Measurements from ENCODE around the gene CIT.

The CIT gene

DNA sequence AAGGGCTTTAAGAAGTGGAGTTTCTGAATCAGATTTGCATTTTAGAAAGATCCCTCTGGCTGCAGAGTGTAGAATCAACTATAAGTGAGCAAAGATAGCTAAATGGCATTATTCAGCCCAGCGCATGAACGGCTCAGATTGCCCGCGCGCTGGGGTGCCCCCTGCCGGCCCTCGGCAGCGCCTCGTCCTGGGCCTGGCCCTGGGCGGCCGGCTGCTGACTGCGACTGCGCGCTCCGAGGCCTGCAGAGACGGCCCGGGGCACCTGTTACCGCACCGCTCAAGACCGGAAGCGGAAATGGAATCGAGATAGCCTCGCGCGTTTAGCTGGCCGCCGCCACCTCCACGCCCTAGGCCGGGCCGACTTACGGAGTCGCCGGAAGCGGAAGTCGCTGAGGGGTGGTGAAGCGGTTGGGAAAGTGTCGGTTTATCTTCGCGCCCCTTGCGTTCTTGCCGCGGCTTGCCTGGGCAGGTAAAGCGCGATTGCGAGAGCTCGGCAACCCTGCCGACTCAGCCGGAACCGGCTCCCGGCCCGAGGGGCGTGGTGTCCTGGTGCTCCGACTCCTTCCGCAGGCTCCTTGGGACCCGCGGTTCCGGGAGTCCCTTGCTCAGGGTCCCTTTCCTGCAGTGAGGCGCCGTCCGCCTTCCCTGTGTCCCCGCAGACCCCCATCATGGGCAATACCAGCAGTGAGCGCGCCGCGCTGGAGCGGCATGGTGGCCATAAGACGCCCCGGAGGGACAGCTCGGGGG lies 209.4 kb downstream of the CIT start, which contains the start of gene PRKAB1:
TSS of gene PRKAB1 (plus strand) at position 557 of the 747 bp plus-strand sequence. CDS start at position 669, 112 bp downstream.
- Histone ChIP-seq H2AFZ (ENCODE audit: low read length) (peak within 1 kb of the TSS; percentile 95), H3K4me2 (ENCODE audit: low read depth, low read length, poor library complexity, severe bottlenecking) (peak within 1 kb of the TSS; percentile 96), H3K27me3 (ENCODE audit: insufficient read depth, low read length, poor library complexity, severe bottlenecking) (peaks cover 5% of the 10 kb centered on the region), H3K9me2 (replicated peaks; ENCODE audit: low read depth, low read length) (no peaks in the 10 kb centered on the region), H3F3A (ENCODE audit: low read depth) (peaks cover 6% of the 10 kb centered on the region; the same call in 1 of the 2 replicates), H4K20me1 (ENCODE audit: insufficient read depth, low read length, poor library complexity, severe bottlenecking) (peaks cover 20% of the 10 kb centered on the region), H3K4me3 (ENCODE audit: low read length, poor library complexity, severe bottlenecking) (peak within 1 kb of the TSS; percentile 97), H3K36me3 (ENCODE audit: insufficient read depth, low read length) (peaks cover 13% of the 10 kb centered on the region; the same call in 1 of the 2 replicates), H3K4me1 (ENCODE audit: insufficient read depth, low read length, poor library complexity, severe bottlenecking) (peaks cover 63% of the 10 kb centered on the region), H3K79me2 (ENCODE audit: insufficient read depth, low read length) (peaks cover 56% of the 10 kb centered on the region), H3K9me3 (ENCODE audit: insufficient read depth, low read depth, low read length) (no peaks in the 10 kb centered on the region), H3K9ac (ENCODE audit: low read depth, low read length, poor library complexity, severe bottlenecking) (peak within 1 kb of the TSS; percentile 100)
- TF ChIP-seq, protein P1, sequence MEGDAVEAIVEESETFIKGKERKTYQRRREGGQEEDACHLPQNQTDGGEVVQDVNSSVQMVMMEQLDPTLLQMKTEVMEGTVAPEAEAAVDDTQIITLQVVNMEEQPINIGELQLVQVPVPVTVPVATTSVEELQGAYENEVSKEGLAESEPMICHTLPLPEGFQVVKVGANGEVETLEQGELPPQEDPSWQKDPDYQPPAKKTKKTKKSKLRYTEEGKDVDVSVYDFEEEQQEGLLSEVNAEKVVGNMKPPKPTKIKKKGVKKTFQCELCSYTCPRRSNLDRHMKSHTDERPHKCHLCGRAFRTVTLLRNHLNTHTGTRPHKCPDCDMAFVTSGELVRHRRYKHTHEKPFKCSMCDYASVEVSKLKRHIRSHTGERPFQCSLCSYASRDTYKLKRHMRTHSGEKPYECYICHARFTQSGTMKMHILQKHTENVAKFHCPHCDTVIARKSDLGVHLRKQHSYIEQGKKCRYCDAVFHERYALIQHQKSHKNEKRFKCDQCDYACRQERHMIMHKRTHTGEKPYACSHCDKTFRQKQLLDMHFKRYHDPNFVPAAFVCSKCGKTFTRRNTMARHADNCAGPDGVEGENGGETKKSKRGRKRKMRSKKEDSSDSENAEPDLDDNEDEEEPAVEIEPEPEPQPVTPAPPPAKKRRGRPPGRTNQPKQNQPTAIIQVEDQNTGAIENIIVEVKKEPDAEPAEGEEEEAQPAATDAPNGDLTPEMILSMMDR (conservative IDR thresholded peaks at IDR 0.05; ENCODE audit: low read length): peak; percentile 82
- TF ChIP-seq EZH2phosphoT487 (IDR thresholded peaks at IDR 0.05; ENCODE audit: borderline replicate concordance): no peak

DNA sequence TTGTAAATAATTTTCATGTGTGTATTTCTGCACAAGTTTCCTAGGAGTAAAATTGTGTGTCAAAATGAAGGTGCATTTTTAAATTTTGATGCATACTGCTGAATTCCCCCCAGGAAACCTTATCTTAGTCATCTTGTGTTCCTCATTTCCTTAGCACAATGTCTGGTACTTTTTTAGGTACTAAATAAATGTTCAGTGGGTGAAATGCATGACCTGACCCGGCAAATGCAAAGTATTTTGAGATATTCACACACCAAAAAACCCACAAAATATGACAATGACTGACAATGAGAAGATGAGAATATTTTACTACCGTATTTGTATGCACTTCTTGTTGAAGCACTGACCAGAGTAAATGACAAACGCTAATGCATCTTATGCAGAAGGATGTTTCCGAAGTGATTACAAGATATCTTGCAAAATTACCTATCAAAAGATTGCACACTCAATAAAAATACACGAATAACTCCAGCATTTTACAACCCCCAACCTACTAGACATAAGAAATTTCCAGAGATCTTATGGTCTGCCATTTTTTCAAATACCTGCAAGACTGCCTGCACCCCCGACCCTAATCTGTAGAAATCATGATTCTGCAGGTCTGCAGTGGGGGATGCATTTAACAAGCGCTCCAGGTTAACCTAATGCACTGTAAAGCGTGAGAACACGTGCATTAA lies 210.1 kb downstream of the CIT start:
- Histone ChIP-seq H3K4me3 (ENCODE audit: low read length, poor library complexity, severe bottlenecking) (peak overlapping the region; percentile 97), H3K9me2 (replicated peaks; ENCODE audit: low read depth, low read length) (no peaks in the 10 kb centered on the region), H3K79me2 (ENCODE audit: insufficient read depth, low read length) (peaks cover 49% of the 10 kb centered on the region), H3K4me2 (ENCODE audit: low read depth, low read length, poor library complexity, severe bottlenecking) (peak overlapping the region; percentile 96), H4K20me1 (ENCODE audit: insufficient read depth, low read length, poor library complexity, severe bottlenecking) (peaks cover 20% of the 10 kb centered on the region), H3F3A (ENCODE audit: low read depth) (peaks cover 6% of the 10 kb centered on the region; the same call in 1 of the 2 replicates), H3K36me3 (ENCODE audit: insufficient read depth, low read length) (peaks cover 6% of the 10 kb centered on the region; the same call in 1 of the 2 replicates), H3K9ac (ENCODE audit: low read depth, low read length, poor library complexity, severe bottlenecking) (peak overlapping the region; percentile 77), H2AFZ (ENCODE audit: low read length) (peak overlapping the region; percentile 95), H3K4me1 (ENCODE audit: insufficient read depth, low read length, poor library complexity, severe bottlenecking) (peaks cover 56% of the 10 kb centered on the region), H3K27me3 (ENCODE audit: insufficient read depth, low read length, poor library complexity, severe bottlenecking) (peaks cover 5% of the 10 kb centered on the region), H3K9me3 (ENCODE audit: insufficient read depth, low read depth, low read length) (no peaks in the 10 kb centered on the region)
- TF ChIP-seq EZH2phosphoT487 (IDR thresholded peaks at IDR 0.05; ENCODE audit: borderline replicate concordance): no peak
- TF ChIP-seq, protein P1 (conservative IDR thresholded peaks at IDR 0.05; ENCODE audit: low read length): no peak

DNA sequence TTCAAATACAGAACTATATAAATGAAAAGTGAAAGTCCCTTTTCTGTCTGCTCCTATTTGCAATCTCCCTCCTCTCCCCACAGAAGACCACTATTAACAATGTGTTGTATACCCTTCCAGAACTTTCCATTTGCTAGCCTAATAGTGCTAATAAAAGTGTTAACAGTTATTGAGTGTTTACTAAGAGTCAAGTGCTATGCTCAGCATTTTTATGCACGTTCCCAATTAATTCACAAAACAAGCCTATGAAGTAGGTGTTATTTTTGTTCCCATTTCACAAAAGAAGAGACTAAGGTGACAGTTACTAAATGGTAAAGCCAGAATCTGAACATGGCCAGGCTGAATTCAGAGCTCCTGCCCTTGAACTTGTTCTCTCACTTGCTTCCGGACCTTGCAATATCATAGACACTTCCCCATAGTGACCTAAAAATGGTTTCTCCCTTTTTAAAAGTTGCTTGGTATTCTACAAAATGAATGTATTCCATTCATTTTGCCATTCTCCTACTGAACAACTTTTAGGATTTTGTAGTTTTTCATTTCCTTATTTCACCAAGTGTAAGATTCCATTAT lies 210.8 kb downstream of the CIT start:
- H3K36me3 ChIP-seq (ENCODE audit: insufficient read depth, low read length): 0 out of 2 replicates have a peak, but pooled peaks cover 3% of the 10 kb centered on the region
- H3K79me2 ChIP-seq (ENCODE audit: insufficient read depth, low read length): peaks cover 42% of the 10 kb centered on the region
- H2AFZ ChIP-seq (ENCODE audit: low read length): peak overlapping the region; percentile 95
- H3K4me1 ChIP-seq (ENCODE audit: insufficient read depth, low read length, poor library complexity, severe bottlenecking): peaks cover 49% of the 10 kb centered on the region
- H3K27me3 ChIP-seq (ENCODE audit: insufficient read depth, low read length, poor library complexity, severe bottlenecking): peaks cover 5% of the 10 kb centered on the region
- peak overlapping the region; percentile 77 for H3K9ac ChIP-seq (ENCODE audit: low read depth, low read length, poor library complexity, severe bottlenecking)
- peaks cover 20% of the 10 kb centered on the region for H4K20me1 ChIP-seq (ENCODE audit: insufficient read depth, low read length, poor library complexity, severe bottlenecking)
- TF ChIP-seq, protein P1 (conservative IDR thresholded peaks at IDR 0.05; ENCODE audit: low read length): no peak
- TF ChIP-seq EZH2phosphoT487 (IDR thresholded peaks at IDR 0.05; ENCODE audit: borderline replicate concordance): no peak
- H3K4me3 ChIP-seq (ENCODE audit: low read length, poor library complexity, severe bottlenecking): peak overlapping the region; percentile 97
- H3K9me2 ChIP-seq (replicated peaks; ENCODE audit: low read depth, low read length): no peaks in the 10 kb centered on the region
- peak overlapping the region; percentile 96 for H3K4me2 ChIP-seq (ENCODE audit: low read depth, low read length, poor library complexity, severe bottlenecking)
- H3K9me3 ChIP-seq (ENCODE audit: insufficient read depth, low read depth, low read length): no peaks in the 10 kb centered on the region
- H3F3A ChIP-seq (ENCODE audit: low read depth): peaks cover 6% of the 10 kb centered on the region; the same call in 1 of the 2 replicates
